ENCODE data around the gene USHBP1.
"Not testable (repeated sequence)": the region's sequence is repeated elsewhere in the genome, so short reads cannot be mapped to it uniquely, and the experiment has no call there.

The USHBP1 gene

DNA sequence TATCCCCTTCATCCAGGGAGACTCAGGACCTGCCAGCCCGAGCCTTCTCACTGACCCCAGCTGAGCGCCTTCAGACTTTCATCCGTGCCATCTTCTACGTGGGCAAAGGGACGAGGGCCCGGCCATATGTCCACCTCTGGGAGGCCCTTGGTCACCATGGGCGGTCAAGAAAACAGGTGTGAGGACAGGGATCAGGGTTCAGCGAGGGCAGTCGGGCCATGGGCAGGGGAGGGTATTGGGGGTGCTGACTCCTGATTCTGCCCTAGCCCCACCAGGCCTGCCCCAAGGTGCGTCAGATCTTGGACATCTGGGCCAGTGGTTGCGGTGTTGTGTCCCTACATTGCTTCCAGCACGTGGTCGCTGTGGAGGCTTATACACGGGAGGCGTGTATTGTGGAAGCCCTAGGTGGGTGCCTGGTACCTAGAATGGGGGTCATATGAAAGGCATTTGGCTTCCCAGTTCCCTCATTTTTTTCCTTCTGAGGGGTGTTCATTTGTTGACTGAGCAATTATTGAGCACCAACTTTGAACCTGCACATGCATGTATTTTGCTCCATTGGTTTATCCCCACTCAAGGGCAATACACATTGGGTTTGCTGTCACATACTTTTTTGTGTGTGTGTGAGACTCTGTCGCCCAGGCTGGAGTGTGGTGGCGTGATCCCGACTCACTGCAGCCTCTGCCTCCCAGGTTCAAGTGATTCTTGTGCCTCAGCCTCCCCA lies 21.0 kb upstream of the USHBP1 start:
- no peak for DNase-seq (ENCODE audit: extremely low read depth, low read depth)
- no peak for TF ChIP-seq CTCF (IDR thresholded peaks at IDR 0.05; ENCODE audit: low read depth, low read length, missing control alignments)

DNA sequence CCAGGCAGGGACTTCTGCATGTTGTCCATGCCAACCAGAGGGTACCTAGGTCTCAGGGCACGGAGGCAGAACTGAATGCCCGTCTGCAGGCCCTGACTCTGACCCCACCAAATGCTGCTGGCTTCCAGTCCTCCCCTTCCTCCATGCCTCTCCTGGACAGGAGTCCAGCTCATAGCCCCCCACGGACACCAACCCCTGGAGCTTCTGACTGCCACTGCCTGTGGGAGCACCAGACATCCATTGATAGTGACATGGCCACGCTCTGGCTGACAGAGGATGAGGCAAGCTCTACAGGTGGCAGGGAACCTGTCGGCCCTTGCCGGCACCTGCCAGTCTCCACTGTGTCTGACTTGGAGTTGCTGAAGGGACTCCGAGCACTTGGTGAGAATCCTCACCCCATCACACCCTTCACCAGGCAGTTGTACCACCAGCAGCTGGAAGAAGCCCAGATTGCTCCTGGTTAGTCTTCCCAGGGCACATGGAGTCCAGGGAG lies 19.0 kb upstream of the USHBP1 start:
- no peak for DNase-seq (ENCODE audit: extremely low read depth, low read depth)
- TF ChIP-seq CTCF (IDR thresholded peaks at IDR 0.05; ENCODE audit: low read depth, low read length, missing control alignments): no peak
- H3K4me3 ChIP-seq (replicated peaks; ENCODE audit: low read depth, low read length): no peak overlapping the region

More for the DNA sequence above, 21.0 kb upstream of the USHBP1 start:
- H3K4me3 ChIP-seq (replicated peaks; ENCODE audit: low read depth, low read length): no peak overlapping the region

GRCh38 chr19:17282488-17283125 lies 18.1 kb upstream of the USHBP1 start:
- H3K4me3 ChIP-seq (replicated peaks; ENCODE audit: low read depth, low read length): peak overlapping the region; percentile 48
- TF ChIP-seq CTCF (IDR thresholded peaks at IDR 0.05; ENCODE audit: low read depth, low read length, missing control alignments): peak; percentile 94
- DNase-seq (ENCODE audit: extremely low read depth, low read depth): peak; percentile 59

GRCh38 chr19:17281391-17282304 lies 17.1 kb upstream of the USHBP1 start, which contains the start of gene ANKLE1:
Gene ANKLE1 (plus strand): TSS chr19:17281901. CDS start chr19:17281921, 20 bp downstream.
- no peak for TF ChIP-seq CTCF (IDR thresholded peaks at IDR 0.05; ENCODE audit: low read depth, low read length, missing control alignments)
- DNase-seq (ENCODE audit: extremely low read depth, low read depth): no peak
- peak within 1 kb of the TSS; percentile 48 for H3K4me3 ChIP-seq (replicated peaks; ENCODE audit: low read depth, low read length)

DNA sequence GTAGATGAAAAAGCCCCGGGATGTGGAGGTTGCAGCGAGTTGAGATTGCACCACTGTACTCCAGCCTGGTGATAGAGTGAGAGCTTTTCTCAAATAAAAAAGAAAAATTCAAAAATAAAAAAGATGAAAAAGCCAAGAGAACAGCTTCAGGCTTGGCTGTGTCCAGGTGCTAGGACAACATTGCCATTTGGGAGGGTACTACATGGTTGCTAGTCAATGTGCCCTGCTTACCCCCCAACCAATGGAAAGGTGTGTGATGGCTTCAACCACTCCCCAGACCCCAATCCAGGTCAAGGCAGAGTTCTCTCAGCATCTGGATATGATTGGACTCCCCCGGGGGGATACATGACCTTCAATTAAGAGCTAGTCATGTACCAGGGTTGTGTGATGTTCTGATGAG lies 14.9 kb upstream of the USHBP1 start:
- TF ChIP-seq CTCF (IDR thresholded peaks at IDR 0.05; ENCODE audit: low read depth, low read length, missing control alignments): no peak
- DNase-seq (ENCODE audit: extremely low read depth, low read depth): no peak
- no peak overlapping the region for H3K4me3 ChIP-seq (replicated peaks; ENCODE audit: low read depth, low read length)

- H3K4me3 ChIP-seq (replicated peaks; ENCODE audit: low read depth, low read length): no peak overlapping the region
- DNase-seq (ENCODE audit: extremely low read depth, low read depth): no peak
- TF ChIP-seq CTCF (IDR thresholded peaks at IDR 0.05; ENCODE audit: low read depth, low read length, missing control alignments): no peak
These were observed 11.1 kb upstream of the USHBP1 start for GRCh38 chr19:17275441-17276175.

- H3K4me3 ChIP-seq (replicated peaks; ENCODE audit: low read depth, low read length); DNase-seq (ENCODE audit: extremely low read depth, low read depth): not testable (repeated sequence)
These were observed 10.3 kb upstream of the USHBP1 start for GRCh38 chr19:17274892-17275291.
